Activated CD8-positive, alpha-beta T cell treated with anti-CD3 and anti-CD28 coated beads for 36 hours (primary cell): ENCODE data around the gene RETSAT. TPM values are rescaled to one million over a fixed set of nuclear protein-coding genes. Genes with fewer than 3 reads are reported as not detected.

Experiments
- ATAC-seq: fragments of 200-7000 bp; cut with Tn5 transposase; one replicate; pipeline ENCODE4 v1.10.0; 2021; ENCODE audit warnings: mild to moderate bottlenecking, moderate library complexity
- CTCF ChIA-PET: fragments of 350-600 bp; sonication (Branson Sonifier 250); formaldehyde crosslinking; loops from one replicate; lab custom pipeline; 2021; ENCODE audit warnings: antibody characterized with exemption; lab: Charles Lee
- POLR2A ChIA-PET: fragments of 350-600 bp; sonication (Branson Sonifier 250); formaldehyde crosslinking; loops from one replicate; lab custom pipeline; 2021; ENCODE audit warnings: antibody characterized with exemption; lab: Charles Lee
- DNase-seq: peaks from one replicate; pipeline ENCODE4 v3.0.0-alpha.2; 2020
- H3K27ac Mint-ChIP-seq: one replicate; pipeline ENCODE4 v1.8.0; 2021; ENCODE audit warnings: mild to moderate bottlenecking, mixed read lengths
- H3K27me3 Mint-ChIP-seq: one replicate; pipeline ENCODE4 v1.8.0; 2021; ENCODE audit warnings: mixed read lengths
- H3K36me3 Mint-ChIP-seq: one replicate; pipeline ENCODE4 v1.8.0; 2021; ENCODE audit warnings: low read depth, mixed read lengths
- H3K4me1 Mint-ChIP-seq: one replicate; pipeline ENCODE4 v1.8.0; 2021; ENCODE audit warnings: low read depth, mixed read lengths
- H3K4me3 Mint-ChIP-seq: one replicate; pipeline ENCODE4 v1.8.0; 2021; ENCODE audit warnings: mild to moderate bottlenecking, moderate library complexity, mixed read lengths
- H3K9me3 Mint-ChIP-seq: one replicate; pipeline ENCODE4 v1.8.0; 2021; ENCODE audit warnings: mixed read lengths
- intact Hi-C: fragments of 100-400 bp; cut with micrococcal nuclease; formaldehyde crosslinking; loops from one replicate; pipeline ENCODE4 v1.10.0; 2022
- total RNA-seq, 2 experiments: library from RNA; stranded (reverse); gene quantifications; one replicate each; pipeline ENCODE4 v1.2.3, GENCODE V29; 2021
- TF ChIP-seq, protein P1 (sequence below): fragments of 200-600 bp; IDR thresholded peaks from one replicate; pipeline ENCODE4 v1.8.0; 2022; ENCODE audit warnings: antibody characterized with exemption, mild to moderate bottlenecking

Gene RETSAT
- total RNA-seq, 2 experiments from 2014 or later: 21.3 to 22.9 TPM

DNA sequence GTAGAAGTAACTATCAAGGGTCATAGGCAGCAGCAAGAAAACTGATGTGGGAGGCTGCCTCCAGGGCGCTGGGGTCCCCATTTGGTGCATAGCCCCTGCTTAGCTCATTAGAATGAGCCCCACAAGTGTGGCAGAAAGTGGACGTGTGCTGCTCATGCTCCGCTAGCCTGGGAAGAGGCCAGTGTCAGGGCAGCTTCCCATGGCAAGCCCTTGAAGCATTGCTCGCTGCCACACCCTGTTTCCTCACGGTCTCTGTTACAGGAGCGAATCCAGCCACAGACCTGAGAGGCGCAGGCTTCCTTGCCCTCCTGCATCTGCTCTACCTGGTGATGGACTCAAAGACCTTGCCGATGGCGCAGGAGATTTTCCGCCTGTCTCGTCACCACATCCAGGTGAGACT is 22.8 kb upstream of the RETSAT start:
- intact Hi-C loops: no loop called here
- no peaks in the 10 kb centered on the region for H3K27me3 Mint-ChIP-seq
- H3K4me3 Mint-ChIP-seq: no peak overlapping the region
- peaks cover 5% of the 10 kb centered on the region for H3K9me3 Mint-ChIP-seq
- peaks cover 38% of the 10 kb centered on the region for H3K36me3 Mint-ChIP-seq
- DNase-seq (no peak), ATAC-seq (no peak)
- TF ChIP-seq, protein P1, sequence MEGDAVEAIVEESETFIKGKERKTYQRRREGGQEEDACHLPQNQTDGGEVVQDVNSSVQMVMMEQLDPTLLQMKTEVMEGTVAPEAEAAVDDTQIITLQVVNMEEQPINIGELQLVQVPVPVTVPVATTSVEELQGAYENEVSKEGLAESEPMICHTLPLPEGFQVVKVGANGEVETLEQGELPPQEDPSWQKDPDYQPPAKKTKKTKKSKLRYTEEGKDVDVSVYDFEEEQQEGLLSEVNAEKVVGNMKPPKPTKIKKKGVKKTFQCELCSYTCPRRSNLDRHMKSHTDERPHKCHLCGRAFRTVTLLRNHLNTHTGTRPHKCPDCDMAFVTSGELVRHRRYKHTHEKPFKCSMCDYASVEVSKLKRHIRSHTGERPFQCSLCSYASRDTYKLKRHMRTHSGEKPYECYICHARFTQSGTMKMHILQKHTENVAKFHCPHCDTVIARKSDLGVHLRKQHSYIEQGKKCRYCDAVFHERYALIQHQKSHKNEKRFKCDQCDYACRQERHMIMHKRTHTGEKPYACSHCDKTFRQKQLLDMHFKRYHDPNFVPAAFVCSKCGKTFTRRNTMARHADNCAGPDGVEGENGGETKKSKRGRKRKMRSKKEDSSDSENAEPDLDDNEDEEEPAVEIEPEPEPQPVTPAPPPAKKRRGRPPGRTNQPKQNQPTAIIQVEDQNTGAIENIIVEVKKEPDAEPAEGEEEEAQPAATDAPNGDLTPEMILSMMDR: no peak
- no peaks in the 10 kb centered on the region for H3K4me1 Mint-ChIP-seq
- ChIA-PET CTCF (interaction anchor here (1.2 kb wide), 1 partner anchor 260 kb away, joined by 3 read pairs; no protein-coding TSS in a partner anchor), POLR2A (interaction anchor here (1.3 kb wide), 1 partner anchor 169 kb away, joined by 3 read pairs; no protein-coding TSS in a partner anchor)
- H3K27ac Mint-ChIP-seq: no peak overlapping the region

DNA sequence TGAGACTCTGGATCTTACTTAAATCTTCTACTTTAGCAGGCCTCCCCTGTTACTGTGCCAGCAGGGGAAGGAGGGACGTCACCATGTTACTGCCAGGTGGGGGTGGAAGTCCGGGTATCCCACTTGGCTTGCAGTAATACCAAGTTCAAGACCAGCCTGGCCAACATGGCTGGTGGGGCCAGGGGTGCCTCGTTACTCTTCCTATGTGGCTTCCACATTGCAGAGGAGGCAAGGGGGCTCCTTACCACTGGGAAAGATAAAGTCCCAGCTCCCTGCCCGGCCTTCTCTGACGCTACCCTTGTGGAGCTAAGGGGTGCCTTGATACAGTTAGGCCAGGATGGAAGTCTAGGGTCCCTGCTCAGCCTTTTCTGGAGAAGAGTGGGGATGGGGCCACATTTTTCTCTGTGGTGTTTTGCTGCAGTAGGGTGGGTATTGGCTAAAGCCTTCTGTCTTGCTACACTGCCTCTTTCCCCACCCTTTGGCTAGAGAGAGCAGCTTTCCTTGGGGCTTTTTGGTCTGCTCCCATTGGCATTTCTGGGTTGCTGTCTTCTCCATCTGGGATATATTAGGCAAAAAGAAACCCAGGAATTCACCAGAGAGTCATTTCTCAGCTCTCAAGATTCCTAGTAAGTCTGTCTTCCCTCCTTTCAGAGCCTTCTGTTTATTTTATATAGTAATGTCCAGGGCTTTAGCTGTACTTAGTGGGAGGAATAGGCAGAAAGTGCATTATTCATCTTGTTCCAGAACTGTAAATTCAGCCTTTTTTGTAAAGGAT is 22.1 kb upstream of the RETSAT start:
- H3K27ac Mint-ChIP-seq: no peak overlapping the region
- H3K4me3 Mint-ChIP-seq: no peak overlapping the region
- peaks cover 5% of the 10 kb centered on the region for H3K9me3 Mint-ChIP-seq
- ATAC-seq (no peak), DNase-seq (no peak)
- ChIA-PET POLR2A (interaction anchor here (1.3 kb wide), 1 partner anchor 169 kb away, joined by 3 read pairs; no protein-coding TSS in a partner anchor), CTCF (interaction anchor here (1.2 kb wide), 1 partner anchor 261 kb away, joined by 3 read pairs; no protein-coding TSS in a partner anchor)
- TF ChIP-seq, protein P1: no peak
- H3K27me3 Mint-ChIP-seq: no peaks in the 10 kb centered on the region
- H3K36me3 Mint-ChIP-seq: peaks cover 36% of the 10 kb centered on the region
- no peaks in the 10 kb centered on the region for H3K4me1 Mint-ChIP-seq
- intact Hi-C loops: no loop called here

DNA sequence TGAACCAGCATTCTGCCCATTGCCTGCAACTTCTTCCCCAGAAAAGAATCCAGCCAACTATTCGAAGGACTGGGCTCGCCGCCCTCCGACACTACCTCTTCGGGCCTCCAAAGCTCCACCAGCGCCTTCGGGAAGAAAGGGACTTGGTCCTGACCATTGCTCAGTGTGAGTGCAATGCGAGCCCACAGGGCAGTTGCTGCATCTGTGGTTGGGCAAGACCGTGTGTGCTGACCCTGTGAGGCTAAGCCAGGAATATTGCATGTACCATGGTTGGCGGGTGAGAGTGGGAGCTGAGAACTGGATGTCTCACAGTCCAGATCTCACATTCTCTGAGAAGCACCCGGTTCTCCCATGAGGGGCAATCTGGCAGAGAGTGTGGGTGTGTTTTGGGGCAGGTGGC is 16.7 kb upstream of the RETSAT start:
- DNase-seq (no peak), ATAC-seq (no peak)
- TF ChIP-seq, protein P1: no peak
- intact Hi-C loops: no loop called here
- Mint-ChIP-seq H3K4me3 (no peak overlapping the region), H3K27me3 (no peaks in the 10 kb centered on the region), H3K27ac (no peak overlapping the region), H3K9me3 (no peaks in the 10 kb centered on the region), H3K4me1 (no peaks in the 10 kb centered on the region), H3K36me3 (peaks cover 5% of the 10 kb centered on the region)
- ChIA-PET CTCF (interaction anchor here (1.4 to 2.6 kb wide), 3 partner anchors 16 to 21 kb away, joined by 3 to 11 read pairs (median 7); partner anchors contain the start of genes ELMOD3 and RETSAT), POLR2A (interaction anchor here (0.9 to 1.5 kb wide), 2 partner anchors 31 to 175 kb away, joined by 3 to 4 read pairs; no protein-coding TSS in a partner anchor)

DNA sequence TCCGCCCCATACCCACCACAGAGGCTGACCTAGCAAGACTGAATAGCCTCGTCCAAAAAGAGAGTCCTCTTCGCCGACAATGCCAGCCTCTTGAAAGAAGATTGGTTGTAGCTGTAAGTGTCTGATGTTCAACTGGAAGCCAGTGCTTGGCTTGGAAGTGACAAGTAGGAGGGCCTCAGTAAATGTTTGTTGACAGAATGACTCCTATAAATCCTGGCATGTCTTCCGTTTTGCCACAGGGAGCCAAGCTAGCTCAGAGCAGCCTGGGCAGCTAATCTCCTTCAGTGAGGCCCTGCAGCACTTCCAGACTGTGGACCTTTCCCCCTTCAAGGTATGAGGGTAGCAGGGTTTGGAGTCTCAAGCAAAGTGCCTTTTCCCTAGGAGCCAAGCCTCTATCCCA is 15.2 kb upstream of the RETSAT start:
- H3K27ac Mint-ChIP-seq: no peak overlapping the region
- no peak overlapping the region for H3K4me3 Mint-ChIP-seq
- H3K27me3 Mint-ChIP-seq: no peaks in the 10 kb centered on the region
- H3K4me1 Mint-ChIP-seq: no peaks in the 10 kb centered on the region
- intact Hi-C loops: no loop called here
- CTCF ChIA-PET: interaction anchor here (1.1 to 2.6 kb wide), 3 partner anchors 14 to 23 kb away, joined by 3 to 11 read pairs (median 7); partner anchors contain the start of genes ELMOD3 and RETSAT
- TF ChIP-seq, protein P1: no peak
- POLR2A ChIA-PET: interaction anchor here (1.1 to 1.4 kb wide), 2 partner anchors 15 to 25 kb away, joined by 3 to 6 read pairs; partner anchors contain the start of genes ELMOD3 and RETSAT
- no peaks in the 10 kb centered on the region for H3K9me3 Mint-ChIP-seq
- no peak for ATAC-seq
- peaks cover 5% of the 10 kb centered on the region for H3K36me3 Mint-ChIP-seq
- no peak for DNase-seq
